Upper lobe of left lung (tissue), 4 donors: ENCODE data around the gene MIA.

Experiments
- CTCF ChIP-seq, 6 experiments: fragments of 450-650 bp in 4 of 6; fragments of 200-600 bp in 2 of 6; sonication (generic) in 2 of 6; IDR thresholded peaks; one replicate each; pipeline ENCODE4 v1.5.1; 2016 to 2019; ENCODE audit warnings: antibody characterized with exemption in 6 of 6
- EP300 ChIP-seq, 4 donors: sonication (generic); formaldehyde crosslinking; IDR thresholded peaks; one replicate each; pipeline ENCODE4 v1.5.1; 2017; ENCODE audit warnings: antibody characterized with exemption in 4 of 4, control low read depth in 2 of 4

- TF ChIP-seq CTCF (IDR thresholded peaks at IDR 0.05) (no peak), EP300 (IDR thresholded peaks at IDR 0.05) (no peak)
Measured at GRCh38 chr19:40743926-40744325, 31.4 kb upstream of the MIA start.
